CD4-positive, alpha-beta T cell treated with Interleukin-15 for 1 hour (primary cell): ENCODE results near the gene TMEM225B.
"Not testable (repeated sequence)": the region's sequence is repeated elsewhere in the genome, so short reads cannot be mapped to it uniquely, and the experiment has no call there.

Source experiments
- DNase-seq: peaks from one replicate; pipeline ENCODE4 v3.0.0-alpha.2; 2020

TMEM225B gene

DNA sequence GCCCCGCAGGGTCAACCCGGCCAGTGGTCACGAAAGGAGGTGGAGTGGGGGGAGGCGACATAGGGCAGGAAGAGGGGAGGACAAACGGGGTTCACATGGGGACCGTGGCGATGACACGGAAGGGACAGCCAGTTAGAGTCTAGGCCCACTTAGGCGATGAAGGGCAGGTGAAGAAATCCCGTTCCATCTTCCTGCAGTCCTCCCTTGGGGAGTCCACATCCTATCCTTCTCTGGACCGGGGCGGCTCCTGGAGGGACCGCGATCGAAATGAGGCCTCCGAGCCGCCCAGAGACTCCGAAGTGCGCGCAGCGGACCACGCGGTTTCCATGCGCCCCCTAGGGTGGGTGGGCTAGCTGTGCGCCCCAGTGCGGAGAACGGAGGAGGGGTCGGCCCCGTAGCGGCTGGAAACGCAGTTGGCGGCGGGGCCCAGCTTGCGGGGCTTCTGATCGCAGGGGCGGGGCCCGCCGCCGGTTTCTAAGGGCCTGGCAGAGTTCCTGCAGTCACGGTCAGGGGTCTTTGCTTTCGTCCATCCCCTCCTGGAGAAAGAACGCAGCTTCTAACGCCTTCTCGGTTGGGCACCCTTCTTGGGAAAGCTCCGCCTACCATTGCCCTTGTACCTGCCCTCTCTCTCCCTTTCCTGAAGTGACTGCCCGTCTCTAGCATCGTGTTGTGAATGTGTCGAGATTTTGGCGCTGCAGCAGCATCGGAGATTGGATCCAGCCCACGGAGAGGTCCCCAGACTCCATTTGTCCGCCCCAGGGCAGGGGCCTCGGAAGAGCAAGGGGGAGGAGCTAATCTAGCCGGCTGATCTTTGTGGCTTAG is 17.9 kb upstream of the TMEM225B start:
- DNase-seq: peak; percentile 37

DNA sequence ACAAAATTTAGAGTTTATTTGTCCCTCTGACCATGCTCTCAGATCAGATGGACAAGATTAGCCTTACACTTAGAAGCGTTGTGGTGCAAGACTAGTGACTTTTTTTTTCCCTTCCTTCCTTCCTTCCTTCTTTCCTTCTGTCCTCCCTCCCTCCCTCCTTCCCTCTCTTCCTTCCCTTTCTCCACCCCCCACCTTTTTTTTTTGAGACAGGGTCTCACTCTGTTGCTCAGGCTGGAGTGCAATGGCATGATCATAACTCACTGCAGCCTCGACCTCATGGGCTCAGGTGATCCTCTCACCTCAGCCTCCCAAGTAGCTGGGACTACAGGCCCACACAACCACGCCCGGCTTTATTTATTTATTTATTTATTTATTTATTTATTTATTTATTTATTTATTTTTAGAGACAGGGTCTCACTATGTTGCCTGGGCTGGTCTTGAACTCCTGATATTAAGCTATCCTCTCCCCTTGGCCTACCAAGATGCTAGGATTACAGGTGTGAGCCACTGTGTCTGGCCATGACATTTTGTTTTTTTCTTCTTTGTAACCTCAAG is 17.2 kb upstream of the TMEM225B start:
- DNase-seq: not testable (repeated sequence)

DNA sequence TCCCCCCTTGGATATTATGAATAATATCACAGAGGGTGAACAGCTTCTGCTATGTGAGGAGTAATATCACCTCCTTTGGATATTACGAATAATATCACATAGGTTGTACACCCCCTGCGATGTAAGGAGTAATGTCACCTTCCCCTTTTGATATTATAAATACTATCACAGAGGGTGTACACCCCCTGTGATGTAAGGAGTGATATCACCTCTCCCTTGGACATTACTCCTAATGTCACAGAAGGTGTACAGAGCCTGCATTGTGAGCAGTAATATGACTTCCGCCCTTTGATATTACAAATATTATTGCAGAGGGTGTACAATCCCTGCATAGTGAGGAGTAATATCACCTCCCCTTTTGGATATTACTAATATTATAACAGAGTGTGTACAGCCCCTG is 9.2 kb upstream of the TMEM225B start:
- DNase-seq: no peak

DNA sequence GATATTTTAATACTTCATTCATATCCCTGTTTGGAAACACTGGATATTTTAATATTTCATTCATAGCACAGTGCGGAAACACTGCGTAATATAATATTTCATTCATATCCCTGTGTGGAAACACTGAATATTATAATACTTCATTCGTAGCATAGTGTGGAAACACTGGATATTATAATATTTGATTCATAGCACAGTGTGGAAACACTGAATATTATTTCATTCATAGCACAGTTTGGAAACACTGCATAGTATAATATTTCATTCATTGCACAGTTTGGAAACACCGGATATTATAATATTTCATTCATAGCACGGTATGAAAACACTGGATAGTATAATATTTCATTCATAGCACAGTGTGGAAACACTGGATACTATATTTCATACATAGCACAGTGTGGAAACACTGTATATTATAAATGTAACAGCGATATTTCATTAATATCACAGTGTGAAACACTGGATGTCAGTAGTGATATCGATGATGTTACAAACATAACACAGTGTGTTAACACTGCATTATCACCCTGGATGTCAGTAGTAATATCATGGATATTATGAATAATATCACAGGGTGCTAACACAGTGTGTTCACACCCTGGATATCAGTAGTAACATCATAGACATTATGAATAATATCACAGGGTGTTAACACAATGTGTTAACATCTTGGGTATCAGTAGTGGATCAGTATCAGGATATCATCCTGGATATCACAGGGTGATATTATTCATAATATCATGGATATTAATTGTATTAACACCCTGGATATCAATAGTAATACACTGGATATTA is 2.9 kb upstream of the TMEM225B start:
- no peak for DNase-seq

DNA sequence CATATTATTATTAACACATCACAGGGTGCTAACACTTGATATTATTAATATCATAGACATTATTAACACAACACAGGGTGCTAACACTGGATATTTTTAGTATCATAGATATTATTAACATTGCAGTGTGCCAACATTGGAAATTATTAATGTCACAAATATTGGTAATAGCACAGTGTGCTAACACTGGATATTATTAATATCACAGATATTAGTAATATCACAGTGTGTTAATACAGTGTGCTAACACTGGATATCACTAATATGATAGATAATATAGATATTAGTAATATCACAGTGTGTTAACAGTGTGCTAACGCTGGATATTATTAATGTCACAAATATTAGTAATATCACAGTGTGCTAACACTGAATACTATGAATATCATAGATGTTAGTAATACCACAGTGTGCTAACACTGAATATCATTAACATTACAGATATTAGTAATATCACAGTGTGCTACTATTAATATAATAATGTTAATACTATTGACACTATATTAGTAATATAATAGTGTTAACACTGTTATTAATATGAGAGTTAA is 1.6 kb upstream of the TMEM225B start:
- no peak for DNase-seq

DNA sequence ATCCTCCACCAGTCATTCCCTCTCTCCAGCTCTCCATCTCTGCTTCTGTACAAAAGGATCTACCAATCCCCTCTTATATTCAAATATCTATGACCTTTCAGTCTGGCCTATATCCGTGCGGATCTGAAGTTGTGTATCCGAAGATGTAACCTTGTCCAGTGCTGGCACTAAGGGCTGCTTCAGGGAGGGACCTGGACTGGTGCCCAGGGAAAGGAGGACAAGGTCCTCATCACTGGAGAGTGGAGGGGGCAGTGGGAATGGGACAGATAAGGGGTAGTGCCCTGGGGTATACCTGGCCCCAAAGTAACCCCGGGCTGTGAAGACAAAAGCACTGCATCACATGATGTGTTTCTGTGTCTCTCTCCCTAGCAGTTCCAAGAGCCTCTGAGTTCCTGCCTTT is 1.8 kb downstream of the TMEM225B start:
- no peak for DNase-seq

DNA sequence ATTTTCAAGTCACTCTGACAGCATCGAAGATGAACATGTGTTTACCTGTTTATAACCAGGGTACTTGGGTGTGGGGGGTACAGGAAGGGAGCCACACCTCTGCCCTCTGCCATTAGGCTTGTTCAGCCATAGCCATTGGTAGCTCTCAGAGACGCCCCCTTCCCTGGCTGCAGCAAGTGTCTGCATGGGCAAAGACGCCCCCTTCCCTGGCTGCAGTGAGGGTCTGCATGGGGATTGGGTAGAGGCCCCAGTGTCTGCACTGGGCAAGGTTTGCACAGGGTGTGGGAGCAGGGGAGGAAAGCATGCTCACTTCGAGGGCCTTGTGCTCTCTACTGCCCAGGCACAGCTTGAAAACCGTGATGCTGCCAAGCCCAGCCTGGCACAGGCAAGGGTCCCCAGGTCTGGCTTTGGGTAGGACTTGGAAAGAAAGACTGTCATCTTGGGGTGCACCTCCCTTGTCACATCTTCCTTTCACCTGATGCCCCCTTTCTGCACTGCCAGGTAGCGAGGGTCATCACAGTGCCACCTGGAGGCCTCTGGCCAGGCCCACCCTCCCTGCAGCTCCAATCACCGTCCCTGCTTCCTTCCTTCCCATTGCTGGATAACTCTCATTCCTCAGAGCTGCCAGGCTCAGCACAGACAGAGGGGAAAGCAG is 3.7 kb downstream of the TMEM225B start:
- DNase-seq: no peak

DNA sequence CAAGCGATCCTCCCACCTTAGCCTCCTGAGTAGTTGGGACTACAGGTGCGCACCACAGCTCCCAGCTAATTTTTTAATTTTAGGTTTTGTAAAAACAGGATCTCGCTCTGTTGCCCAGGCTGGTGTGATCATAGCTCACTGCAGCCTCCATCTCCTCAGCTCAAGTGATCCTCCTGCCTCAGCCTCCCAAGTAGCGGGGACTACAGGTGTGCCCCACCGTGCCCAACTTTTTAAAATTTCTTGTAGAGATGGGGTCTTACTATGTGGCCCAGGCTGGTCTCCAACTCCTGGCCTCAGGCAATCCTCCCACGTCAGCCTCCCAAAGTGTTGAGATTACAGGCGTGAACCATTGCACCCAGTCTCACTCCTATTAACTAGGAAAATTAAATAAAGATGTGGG is 7.5 kb downstream of the TMEM225B start:
- DNase-seq: no peak

DNA sequence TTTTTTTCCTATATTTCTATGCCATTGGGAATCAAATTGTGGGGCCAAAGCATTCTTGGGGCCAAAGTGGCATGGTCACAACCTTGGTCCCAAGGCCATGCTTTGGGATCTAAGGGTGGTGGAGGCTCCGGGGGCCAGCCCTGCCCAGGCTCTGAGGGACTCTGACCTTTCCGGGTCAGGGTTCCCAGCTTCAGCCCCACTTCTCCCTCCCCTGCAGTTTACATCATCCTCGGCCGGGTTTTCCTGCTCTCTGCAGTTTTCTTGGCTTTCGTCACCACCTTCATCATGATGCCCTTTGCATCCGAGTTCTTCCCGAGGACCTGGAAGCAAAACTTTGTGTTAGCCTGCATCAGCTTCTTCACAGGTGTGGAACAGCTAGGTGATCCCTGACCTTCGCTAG is 8.5 kb downstream of the TMEM225B start:
- no peak for DNase-seq

DNA sequence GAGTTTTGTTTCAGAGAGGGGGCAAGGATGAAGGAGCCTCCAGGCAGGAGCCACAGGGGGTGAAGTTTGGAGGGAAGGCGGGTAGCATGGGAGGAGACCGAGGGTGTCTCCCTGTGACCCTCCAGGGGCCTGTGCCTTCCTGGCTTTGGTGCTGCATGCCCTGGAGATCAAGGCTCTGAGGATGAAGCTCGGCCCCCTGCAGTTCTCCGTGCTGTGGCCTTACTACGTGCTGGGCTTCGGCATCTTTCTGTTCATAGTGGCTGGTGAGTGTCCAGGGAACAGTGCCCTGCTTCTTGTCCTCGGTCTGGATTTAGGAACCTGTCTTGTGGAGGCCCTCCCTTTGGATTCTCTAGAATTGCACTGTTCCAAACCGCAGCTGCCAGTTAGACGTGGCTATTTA is 9.5 kb downstream of the TMEM225B start:
- DNase-seq: no peak

DNA sequence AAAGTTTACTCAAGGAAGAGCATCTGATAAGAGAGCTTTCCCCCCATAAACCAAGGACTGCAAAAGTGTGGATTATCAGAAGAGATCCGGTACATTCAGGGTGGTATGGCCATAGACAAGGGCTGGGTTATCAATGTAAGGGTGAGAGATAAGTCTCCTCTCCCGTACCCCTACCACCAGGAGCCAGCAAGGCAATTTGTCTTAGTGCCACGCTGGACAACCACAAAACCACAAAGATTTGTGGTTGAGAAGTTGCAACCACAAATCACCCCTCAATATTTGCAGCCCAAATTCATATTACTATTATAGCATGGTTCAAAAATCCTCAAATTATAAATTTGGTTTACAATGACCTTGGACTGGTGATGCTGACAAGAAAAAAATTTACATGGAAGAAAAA is 16.4 kb downstream of the TMEM225B start:
- DNase-seq: no peak

DNA sequence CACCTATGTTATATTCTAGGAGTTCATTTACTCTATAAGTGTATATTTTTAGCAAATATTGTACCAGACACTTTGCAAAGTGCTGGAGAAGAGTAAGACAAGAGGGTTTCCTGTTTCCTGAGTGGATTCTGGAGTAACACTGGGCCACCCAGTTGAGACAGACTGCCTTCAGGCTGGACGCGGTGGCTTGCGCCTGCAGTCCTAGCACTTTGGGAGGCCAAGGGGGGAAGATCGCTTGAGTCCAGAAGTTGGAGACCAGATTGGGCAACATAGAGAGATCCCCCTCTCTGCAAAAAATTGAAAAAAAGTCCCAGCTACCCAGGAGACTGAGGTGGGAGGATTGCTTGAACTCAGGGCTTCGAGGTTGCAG is 17.9 kb downstream of the TMEM225B start:
- no peak for DNase-seq

DNA sequence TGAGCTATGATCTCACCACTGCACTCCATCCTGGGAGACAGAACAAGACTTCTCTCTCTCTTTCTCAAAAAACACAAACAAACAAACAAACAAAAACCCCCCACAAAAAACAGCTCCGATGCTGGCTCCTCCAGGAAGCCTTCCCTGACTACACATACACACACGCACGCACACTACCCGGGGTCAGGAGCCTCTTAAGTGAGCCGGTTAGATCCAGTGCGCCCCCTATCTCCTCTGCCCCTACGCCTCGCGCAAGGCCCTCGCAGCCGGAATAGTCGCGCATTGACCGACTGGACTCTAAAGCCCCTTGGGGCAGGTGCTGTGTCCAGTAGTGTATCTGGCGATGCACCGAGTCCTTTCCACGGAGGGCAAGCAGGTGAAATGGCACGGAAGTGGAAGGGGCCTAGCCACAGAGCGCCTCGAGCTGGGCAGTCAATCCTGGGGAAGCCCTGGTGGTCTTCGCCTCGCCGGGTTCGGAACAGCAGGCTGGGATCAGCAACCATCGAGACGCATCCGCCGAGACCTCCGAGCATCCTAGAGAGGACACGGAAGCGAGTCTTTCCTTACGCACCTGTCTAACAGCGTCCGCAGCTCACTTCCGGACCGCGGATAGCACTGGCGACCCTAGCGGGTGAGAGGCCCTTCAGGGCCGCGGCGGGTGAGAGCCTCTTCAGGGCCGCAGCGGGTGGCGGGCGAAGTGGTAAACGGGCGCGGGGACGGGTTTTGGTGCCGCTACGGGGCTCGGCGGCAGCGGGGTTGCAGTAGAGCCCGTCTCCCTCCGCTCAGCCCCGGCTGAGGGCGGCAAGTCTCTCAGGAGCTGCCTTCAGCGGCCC is 18.5 kb downstream of the TMEM225B start, which contains the start of gene ZSCAN25:
Gene ZSCAN25 (plus strand): TSS at position 588 of the 833 bp plus-strand sequence. CDS start 2,661 bp downstream, outside the sequence.
- DNase-seq: peak; percentile 88

DNA sequence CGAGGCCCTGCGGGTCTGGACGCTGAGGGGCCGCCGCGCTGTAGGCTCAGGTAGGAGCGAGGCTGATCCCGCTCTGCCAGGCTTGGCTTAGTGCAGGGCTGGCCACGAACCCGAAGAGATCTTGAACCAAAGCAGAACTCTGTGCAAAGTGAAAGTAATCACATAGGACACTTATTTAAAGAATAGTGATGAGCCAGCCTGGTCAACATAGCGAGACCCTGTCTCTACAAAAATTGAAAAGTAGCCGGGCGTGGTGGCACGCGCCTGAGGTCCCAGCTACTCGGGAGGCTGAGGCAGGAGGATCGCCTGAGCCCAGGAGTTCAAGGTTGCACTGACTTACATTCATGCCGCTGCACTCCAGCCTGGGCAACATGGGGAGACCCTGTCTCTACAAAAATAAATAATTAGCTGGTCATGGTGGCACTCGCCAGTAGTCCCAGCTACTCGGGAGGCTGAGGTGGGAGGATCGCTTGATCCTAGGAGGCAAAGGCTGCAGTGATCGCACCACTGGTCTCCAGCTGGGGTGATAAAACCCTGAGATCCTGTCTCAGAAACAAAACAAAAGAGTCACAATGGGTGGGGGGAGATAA is 19.2 kb downstream of the TMEM225B start:
- DNase-seq: no peak

DNA sequence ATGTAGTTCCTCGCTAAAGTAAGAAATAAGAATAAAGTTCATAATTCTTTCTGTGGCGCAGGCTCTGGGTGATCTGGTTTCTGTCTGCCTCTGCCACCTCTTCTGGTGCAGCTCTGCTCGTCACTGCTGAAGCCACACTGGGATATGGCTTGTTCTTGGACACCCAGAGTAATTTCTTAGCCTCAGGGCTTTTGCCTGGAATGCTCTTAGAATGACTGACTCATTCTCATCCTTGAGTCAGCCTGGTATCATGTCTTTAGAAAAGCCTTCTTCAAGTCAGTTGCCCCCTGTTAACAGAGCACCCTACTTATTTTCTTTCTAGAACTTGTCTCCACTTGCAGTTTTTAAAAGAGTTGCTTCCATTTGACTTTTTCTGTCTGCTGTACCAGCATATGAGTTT is 20.7 kb downstream of the TMEM225B start:
- no peak for DNase-seq

DNA sequence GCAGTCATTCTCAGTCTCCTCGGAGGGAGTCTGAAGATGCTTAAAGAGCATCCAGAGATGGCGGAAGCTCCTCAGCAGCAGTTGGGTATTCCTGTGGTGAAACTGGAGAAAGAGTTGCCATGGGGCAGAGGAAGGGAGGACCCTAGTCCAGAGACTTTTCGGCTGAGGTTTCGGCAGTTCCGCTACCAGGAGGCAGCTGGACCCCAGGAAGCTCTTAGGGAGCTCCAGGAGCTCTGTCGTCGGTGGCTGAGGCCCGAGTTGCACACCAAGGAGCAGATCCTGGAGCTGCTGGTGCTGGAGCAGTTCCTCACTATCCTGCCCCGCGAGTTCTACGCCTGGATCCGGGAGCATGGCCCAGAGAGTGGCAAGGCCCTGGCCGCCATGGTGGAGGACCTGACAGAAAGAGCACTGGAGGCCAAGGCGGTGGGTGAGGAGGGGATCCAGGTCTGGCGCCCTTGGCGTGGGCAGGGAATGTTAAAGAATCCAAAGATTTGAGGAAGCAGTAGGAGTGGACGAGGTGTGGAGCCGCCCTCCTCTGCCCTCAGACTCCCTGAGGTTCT is 21.6 kb downstream of the TMEM225B start:
- DNase-seq: no peak

DNA sequence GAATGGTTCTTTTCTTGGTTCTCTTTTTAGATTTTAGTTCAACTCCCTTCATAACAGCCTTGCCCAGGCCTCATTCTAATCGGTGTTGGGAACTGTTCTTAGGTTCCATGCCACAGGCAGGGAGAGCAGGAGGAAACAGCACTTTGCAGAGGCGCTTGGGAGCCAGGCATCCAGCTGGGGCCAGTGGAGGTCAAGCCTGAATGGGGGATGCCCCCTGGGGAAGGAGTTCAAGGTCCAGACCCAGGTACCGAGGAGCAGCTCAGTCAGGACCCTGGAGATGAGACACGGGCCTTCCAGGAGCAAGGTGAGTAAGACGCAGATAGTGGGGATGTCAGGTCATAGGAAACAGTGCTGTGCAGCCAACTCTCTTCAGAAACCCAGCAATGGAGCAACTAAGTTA is 23.2 kb downstream of the TMEM225B start:
- no peak for DNase-seq

DNA sequence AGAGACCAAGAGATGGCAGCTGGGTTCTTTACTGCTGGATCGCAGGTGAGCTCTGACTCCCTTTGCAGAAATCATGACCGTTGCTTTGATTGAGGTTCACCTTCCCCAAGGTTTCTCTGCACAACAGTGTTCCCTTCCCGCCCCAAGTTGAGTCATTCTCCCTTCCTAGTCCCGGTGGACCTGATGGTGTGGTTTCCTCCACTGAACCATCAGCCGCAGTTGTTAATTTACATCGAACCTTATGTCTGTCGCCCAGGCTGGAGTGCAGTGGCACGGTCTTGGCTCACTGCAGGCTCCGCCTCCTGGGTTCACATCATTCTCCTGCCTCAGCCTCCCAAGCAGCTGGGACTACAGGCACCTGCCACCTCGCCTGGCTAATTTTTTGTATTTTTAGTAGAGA is 24.5 kb downstream of the TMEM225B start:
- no peak for DNase-seq

DNA sequence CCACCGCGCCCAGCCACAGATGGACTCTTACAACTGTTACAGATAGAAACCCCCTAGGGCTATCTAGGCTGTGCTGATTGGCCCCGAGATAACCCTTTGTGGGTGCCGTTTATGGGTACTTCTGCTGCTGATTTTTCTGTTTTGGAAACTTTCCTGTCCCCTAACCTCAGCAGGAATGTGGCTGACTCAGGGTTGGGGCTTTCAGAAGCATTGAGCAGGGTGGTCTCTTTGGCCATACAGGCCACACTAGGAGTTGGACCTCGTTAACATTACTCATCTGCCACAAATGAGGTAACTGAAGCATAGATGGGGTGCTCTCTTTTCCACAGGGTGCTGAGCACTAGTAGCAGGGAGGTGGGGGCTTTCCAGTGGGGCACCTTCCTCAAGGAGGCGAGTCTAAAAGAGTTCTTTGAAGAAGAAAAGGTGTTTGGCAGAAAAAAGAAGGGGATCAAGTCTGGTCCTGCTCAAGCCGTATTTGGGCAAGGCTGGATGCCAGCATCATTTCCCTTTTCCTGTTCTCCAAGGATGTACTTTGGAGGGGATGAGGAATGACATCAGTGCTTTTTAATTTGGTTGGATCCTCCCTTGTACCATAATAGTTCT is 25.1 kb downstream of the TMEM225B start:
- DNase-seq: no peak

DNA sequence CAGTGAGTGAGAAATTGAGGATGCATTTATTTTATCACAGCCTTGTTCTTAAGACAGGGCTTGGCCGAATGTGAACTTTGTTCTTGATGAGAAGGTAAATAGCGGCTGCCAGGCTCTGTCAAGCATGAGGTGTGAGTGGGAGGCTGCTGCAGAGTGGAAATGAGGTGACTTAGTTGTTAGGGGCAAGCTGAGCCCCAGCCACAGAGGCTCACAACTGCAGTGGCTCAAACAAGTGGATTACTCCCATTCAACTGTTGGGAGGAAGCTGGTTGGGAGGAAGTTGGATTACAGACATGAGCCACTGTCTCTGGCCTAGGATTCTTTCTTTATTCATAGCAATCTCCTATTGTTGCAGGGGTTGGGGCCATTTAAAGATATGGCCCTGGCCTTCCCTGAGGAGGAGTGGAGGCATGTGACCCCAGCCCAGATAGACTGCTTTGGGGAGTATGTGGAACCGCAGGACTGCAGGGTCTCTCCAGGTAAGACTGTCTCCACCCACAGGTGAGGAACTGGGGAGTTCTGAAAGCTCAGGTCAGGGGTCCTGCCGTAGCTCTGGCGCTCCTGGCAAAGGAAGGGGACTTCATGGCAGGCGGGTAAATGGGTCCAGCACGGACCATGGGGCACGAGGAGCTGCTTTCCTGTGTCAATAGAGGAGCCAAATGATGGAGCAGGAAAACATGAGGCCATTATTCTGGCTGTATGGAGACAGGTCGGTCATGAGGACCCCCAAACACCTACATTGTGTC is 25.8 kb downstream of the TMEM225B start:
- no peak for DNase-seq
